ENCODE measurements around the gene ARHGEF4. TPM values are rescaled to one million over a fixed set of nuclear protein-coding genes. Genes with fewer than 3 reads are reported as not detected.

ARHGEF4 gene
- total and polyA plus RNA-seq, 7 donors: 1.7 to 32.4 (median 17.2) TPM; not detected in 1

DNA sequence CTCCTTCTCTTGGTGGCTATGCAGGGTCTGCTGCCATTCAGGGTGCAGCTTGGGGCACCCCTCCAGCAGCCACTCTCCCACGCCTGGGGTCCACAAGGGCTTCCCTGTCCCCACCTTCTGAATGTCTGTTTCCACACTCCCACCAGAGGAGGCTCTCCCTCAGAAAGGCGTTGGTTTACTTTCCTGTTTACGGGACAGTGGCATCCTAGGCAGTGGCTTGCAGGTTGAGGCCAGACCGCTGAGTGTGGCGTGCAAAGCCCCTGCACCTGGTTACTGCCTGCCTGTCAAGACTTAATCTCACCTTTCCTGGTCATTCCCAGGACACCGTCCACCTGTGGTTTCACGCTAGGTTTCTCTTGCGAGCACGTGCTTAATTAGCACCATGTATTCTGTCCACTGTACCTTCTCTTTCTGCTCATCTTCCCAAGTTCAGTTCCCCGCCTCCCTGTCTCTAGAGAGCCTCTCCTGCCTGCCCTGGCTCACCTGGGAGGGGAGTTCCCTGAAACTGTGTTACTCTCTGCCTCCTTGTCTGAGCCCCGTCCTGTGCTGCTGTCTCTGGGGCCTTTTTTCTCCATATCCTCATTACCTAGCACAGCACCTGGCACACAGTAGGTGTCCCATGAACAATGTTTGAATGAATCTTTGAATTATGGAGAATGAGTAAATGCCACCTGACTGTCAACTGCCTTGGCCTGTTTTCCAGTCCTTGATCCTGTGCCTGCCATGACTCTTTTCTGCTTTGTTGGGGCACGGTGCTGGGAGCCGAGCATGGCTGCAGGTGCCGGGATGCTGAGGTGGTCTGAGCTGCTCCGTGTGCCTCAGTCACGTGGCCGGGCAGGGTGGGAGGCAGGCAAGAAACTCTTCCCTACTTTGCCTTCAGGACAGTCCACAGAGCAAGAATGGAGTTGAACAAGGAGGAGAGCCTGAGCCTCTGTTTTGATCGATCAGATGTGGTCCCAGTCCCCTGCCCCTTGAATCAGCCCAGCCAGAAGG is 56.4 kb downstream of the ARHGEF4 start:
- Histone ChIP-seq H3K4me3 (no peak overlapping the region), H3K27ac (no peak overlapping the region), H3K4me1 (no peaks in the 10 kb centered on the region), H3K9me3 (no peaks in the 10 kb centered on the region), H3K36me3 (no peaks in the 10 kb centered on the region), H3K27me3 (no peaks in the 10 kb centered on the region)
- intact Hi-C loops (cut with DNase I): no loop called here
- DNase-seq: no peak
- WGBS, 2 donors: 89 to 90% methylated on average over 18 of the region's 18 CpGs
- TF ChIP-seq CTCF (IDR thresholded peaks at IDR 0.05) (no peak), EP300 (IDR thresholded peaks at IDR 0.05) (no peak), POLR2AphosphoS5 (IDR thresholded peaks at IDR 0.05) (no peak), POLR2A (IDR thresholded peaks at IDR 0.05) (no peak)

GRCh38 chr2:130894326-130894942 is 57.7 kb downstream of the ARHGEF4 start:
- TF ChIP-seq EP300 (IDR thresholded peaks at IDR 0.05) (no peak), CTCF (IDR thresholded peaks at IDR 0.05) (no peak), POLR2A (IDR thresholded peaks at IDR 0.05) (no peak), POLR2AphosphoS5 (IDR thresholded peaks at IDR 0.05) (no peak)
- Histone ChIP-seq H3K9me3 (no peaks in the 10 kb centered on the region), H3K27me3 (no peaks in the 10 kb centered on the region), H3K27ac (no peak overlapping the region), H3K36me3 (no peaks in the 10 kb centered on the region), H3K4me1 (no peaks in the 10 kb centered on the region), H3K4me3 (no peak overlapping the region)
- WGBS, 2 donors: 41 to 72% methylated on average over 7 of the region's 7 CpGs
- DNase-seq: no peak
- intact Hi-C loops (cut with DNase I): no loop called here

- 86 to 88% methylated on average over 7 of the region's 7 CpGs for WGBS, 2 donors
- no peak overlapping the region for H3K4me3 ChIP-seq
These were observed 60.1 kb downstream of the ARHGEF4 start for GRCh38 chr2:130896813-130897212.

GRCh38 chr2:130898553-130898952 is 61.8 kb downstream of the ARHGEF4 start:
- no peaks in the 10 kb centered on the region for H3K36me3 ChIP-seq
- H3K27ac ChIP-seq: no peak overlapping the region
- no peak for DNase-seq
- intact Hi-C loops (cut with DNase I): no loop called here
- H3K27me3 ChIP-seq: no peaks in the 10 kb centered on the region
- H3K4me3 ChIP-seq: no peak overlapping the region
- 73 to 87% methylated on average over 4 of the region's 4 CpGs for WGBS, 2 donors
- H3K9me3 ChIP-seq: no peaks in the 10 kb centered on the region
- TF ChIP-seq CTCF (IDR thresholded peaks at IDR 0.05): no peak
- TF ChIP-seq POLR2AphosphoS5 (IDR thresholded peaks at IDR 0.05): no peak
- no peak for TF ChIP-seq POLR2A (IDR thresholded peaks at IDR 0.05)
- no peak for TF ChIP-seq EP300 (IDR thresholded peaks at IDR 0.05)
- no peaks in the 10 kb centered on the region for H3K4me1 ChIP-seq

More at GRCh38 chr2:130896813-130897212, 60.1 kb downstream of the ARHGEF4 start:
- Histone ChIP-seq H3K36me3 (no peaks in the 10 kb centered on the region), H3K9me3 (no peaks in the 10 kb centered on the region), H3K27ac (no peak overlapping the region), H3K27me3 (no peaks in the 10 kb centered on the region), H3K4me1 (no peaks in the 10 kb centered on the region)
- no peak for TF ChIP-seq POLR2A (IDR thresholded peaks at IDR 0.05)
- TF ChIP-seq EP300 (IDR thresholded peaks at IDR 0.05): no peak
- no peak for DNase-seq
- intact Hi-C loops (cut with DNase I): no loop called here

GRCh38 chr2:130899306-130899705 is 62.6 kb downstream of the ARHGEF4 start:
- WGBS, 2 donors: 79 to 81% methylated on average over 5 of the region's 5 CpGs
- H3K36me3 ChIP-seq: no peaks in the 10 kb centered on the region
- no peak overlapping the region for H3K27ac ChIP-seq
- no peaks in the 10 kb centered on the region for H3K9me3 ChIP-seq
- no peak for DNase-seq
- no peaks in the 10 kb centered on the region for H3K4me1 ChIP-seq
- H3K4me3 ChIP-seq: no peak overlapping the region
- no peak for TF ChIP-seq EP300 (IDR thresholded peaks at IDR 0.05)
- TF ChIP-seq POLR2A (IDR thresholded peaks at IDR 0.05): no peak
- no peaks in the 10 kb centered on the region for H3K27me3 ChIP-seq
- intact Hi-C loops (cut with DNase I): no loop called here

Measured in sigmoid colon (tissue), 7 donors.